HTERT RPE-1 (cell line): ENCODE measurements around the gene SULT1A2.
"Not testable (repeated sequence)": the region's sequence is repeated elsewhere in the genome, so short reads cannot be mapped to it uniquely, and the experiment has no call there.

Experiments used
- in situ Hi-C: fragments of 300-500 bp; cut with MboI; formaldehyde crosslinking; loops from 4 replicates; pipeline ENCODE4 v1.14.3; 2020; ENCODE audit warnings: low sequenced_read_pairs

Gene SULT1A2

GRCh38 chr16:28562199-28562598 lies 34.7 kb downstream of the SULT1A2 start:
- in situ Hi-C loops: no loop called here

- in situ Hi-C loops: no loop called here
These were observed 35.2 kb downstream of the SULT1A2 start for GRCh38 chr16:28561557-28562187.

- in situ Hi-C loops: no loop called here
These were observed 38.4 kb downstream of the SULT1A2 start for GRCh38 chr16:28558456-28558855.

- in situ Hi-C loops: no loop called here
These were observed 39.9 kb downstream of the SULT1A2 start for GRCh38 chr16:28556914-28557320.

- in situ Hi-C loops: no loop called here
These were observed 41.3 kb downstream of the SULT1A2 start for GRCh38 chr16:28555561-28555960.

GRCh38 chr16:28554634-28555423 lies 42.0 kb downstream of the SULT1A2 start:
- in situ Hi-C loops: no loop called here

GRCh38 chr16:28553776-28554633 lies 42.8 kb downstream of the SULT1A2 start, which contains the start of gene SGF29:
SGF29 (plus strand) TSS chr16:28553920; CDS start chr16:28581070, 27,150 bp downstream.
- in situ Hi-C loops: no loop called here

- in situ Hi-C loops: no loop called here
These were observed 47.5 kb downstream of the SULT1A2 start for GRCh38 chr16:28549301-28549899.

GRCh38 chr16:28548306-28548802 lies 48.5 kb downstream of the SULT1A2 start:
- in situ Hi-C loops: no loop called here

GRCh38 chr16:28546626-28547025 lies 50.2 kb downstream of the SULT1A2 start:
- in situ Hi-C loops: no loop called here

GRCh38 chr16:28545964-28546363 lies 50.9 kb downstream of the SULT1A2 start:
- in situ Hi-C loops: not testable (repeated sequence)

GRCh38 chr16:28544998-28545397 lies 51.9 kb downstream of the SULT1A2 start:
- in situ Hi-C loops: no loop called here

GRCh38 chr16:28543072-28543471 lies 53.8 kb downstream of the SULT1A2 start:
- in situ Hi-C loops: no loop called here

GRCh38 chr16:28542646-28543045 lies 54.2 kb downstream of the SULT1A2 start:
- in situ Hi-C loops: no loop called here
